GM12801 (cell line): ENCODE results near the gene PACRG.

Experiments used
- TF ChIP-seq, protein P1 (sequence below): IDR thresholded peaks from one replicate; pipeline ENCODE4 v1.5.1; 2011; ENCODE audit warnings: control low read depth; ENCODE audit not compliant: insufficient read length; ENCODE audit errors: extremely low read depth

The PACRG gene

DNA sequence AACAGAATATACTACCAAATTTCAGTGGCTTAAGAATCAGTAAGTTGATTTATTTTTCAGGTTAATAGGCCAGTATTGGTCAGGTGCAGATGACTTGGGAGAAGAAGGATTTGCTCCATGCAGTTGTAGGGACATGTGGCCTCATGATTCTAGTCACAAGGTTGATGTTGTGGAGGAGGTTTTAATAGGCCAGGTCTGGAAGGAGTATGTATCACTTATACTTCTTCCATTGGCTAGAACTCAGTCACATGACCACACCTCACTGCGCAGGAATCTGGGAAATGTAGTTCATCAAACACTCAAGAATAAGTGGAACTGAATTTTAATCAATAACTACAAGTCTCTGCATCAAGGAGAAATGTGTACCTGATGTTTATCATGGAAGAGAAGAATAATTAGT is 405.2 kb downstream of the PACRG start:
- TF ChIP-seq, protein P1, sequence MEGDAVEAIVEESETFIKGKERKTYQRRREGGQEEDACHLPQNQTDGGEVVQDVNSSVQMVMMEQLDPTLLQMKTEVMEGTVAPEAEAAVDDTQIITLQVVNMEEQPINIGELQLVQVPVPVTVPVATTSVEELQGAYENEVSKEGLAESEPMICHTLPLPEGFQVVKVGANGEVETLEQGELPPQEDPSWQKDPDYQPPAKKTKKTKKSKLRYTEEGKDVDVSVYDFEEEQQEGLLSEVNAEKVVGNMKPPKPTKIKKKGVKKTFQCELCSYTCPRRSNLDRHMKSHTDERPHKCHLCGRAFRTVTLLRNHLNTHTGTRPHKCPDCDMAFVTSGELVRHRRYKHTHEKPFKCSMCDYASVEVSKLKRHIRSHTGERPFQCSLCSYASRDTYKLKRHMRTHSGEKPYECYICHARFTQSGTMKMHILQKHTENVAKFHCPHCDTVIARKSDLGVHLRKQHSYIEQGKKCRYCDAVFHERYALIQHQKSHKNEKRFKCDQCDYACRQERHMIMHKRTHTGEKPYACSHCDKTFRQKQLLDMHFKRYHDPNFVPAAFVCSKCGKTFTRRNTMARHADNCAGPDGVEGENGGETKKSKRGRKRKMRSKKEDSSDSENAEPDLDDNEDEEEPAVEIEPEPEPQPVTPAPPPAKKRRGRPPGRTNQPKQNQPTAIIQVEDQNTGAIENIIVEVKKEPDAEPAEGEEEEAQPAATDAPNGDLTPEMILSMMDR: no peak

DNA sequence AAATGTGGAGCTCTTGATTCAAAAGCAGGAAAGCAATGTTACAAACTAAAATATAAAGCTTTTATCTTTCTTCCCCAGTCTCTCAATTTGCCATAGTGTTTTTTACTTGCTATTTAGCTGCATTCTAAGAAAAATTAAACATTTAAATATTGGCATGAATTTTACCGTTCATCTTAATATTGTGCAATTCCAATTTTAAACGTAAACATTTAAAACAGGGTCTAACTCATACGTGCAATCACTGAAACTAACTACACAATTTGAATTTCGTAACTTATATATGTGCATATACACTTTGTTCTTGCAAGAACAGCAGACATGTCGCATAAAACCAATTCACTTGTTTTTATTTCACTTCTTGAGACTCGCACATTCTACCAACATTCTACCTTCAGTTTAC is 405.9 kb downstream of the PACRG start:
- TF ChIP-seq, protein P1: no peak

DNA sequence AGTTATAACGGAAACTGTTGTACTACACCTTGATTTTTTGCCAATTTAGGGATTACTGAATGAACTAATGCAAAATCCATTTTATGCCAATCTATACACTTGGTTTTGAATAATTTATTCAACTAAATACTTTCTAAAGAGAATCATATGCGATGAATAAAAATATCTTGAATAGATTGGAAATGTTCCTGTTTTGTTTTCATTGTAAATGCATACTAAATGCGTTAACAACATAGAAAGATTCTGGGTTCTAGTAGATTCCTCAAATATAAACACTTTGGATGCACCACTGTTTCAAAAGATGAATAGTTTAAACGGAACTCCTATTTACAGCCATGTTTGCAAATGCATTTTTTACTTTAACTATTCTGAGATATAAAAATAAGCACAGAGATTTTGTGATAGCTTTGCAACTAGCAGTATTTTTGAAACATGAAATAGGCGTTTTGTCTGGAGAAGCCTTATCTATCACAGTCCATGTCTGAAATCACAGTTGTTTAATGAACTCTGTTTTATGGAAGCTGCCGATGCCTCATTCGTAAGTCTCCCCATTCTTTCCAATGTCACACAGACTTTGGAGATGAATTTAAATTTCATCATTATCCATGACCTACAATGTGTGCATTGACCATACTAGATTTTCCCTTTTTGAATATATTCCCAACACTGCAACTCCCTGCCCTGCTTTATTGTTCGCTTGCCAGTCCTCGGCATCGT is 409.1 kb downstream of the PACRG start:
- TF ChIP-seq, protein P1: no peak

DNA sequence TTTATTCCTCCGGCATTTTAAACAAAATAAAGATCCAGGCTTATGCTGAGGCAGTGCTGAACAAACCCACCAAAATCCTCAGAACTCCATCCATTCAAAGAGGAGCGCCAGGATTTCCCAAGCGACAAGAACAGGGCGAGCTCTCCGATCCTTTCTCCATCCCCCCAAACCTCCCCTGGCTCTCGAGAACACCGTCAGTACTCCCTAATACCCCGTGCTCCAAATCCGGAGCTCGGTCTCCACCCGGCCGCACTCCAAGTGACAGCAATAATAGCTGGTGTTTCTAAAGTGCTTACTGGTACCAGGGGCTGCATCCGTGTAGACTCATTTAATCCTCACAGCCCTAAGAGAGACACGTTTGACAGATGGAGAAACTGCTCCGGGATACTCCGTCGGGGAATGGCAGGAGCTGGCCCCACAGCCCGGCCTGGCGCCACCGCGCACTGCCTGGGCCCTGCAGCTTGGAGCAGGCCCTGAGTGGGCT is 409.7 kb downstream of the PACRG start:
- TF ChIP-seq, protein P1: no peak

DNA sequence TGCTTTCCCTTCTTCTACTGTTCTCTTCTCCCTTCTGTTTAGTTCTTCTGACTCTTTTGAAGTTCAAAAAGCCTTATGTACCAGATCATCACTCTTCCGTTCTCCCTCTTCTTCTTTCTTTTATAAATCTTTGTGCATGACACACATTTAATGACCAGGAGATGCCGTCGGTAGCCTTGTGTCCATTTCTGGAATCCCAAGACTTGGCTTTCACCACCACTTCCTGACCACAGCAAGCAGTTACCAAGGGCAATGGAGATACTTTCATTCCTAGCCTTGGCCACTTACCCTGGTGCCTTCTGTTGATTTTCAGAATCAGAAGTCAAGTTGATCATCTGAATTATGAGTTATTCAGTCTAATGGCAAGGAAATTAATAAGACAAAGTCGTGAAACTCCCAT is 418.3 kb downstream of the PACRG start:
- TF ChIP-seq, protein P1: no peak

DNA sequence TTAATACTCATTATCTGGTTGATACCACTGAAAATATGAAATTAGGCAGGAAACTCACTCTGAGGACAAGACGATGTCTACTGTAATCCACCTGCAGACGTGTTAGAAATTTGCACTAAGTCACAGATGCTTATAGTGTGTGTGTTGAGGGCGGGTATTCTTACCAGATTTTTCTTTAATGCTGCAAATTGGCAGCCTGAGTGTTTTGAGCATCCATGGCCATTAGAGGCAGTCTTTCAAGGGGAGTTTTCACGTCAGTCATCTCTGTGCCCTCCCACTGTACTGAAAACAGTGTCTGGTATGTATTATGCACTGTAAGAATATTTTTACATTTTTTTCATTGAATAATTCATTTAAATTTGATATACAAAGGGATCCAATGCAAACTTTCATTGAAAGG is 420.2 kb downstream of the PACRG start:
- TF ChIP-seq, protein P1: no peak

DNA sequence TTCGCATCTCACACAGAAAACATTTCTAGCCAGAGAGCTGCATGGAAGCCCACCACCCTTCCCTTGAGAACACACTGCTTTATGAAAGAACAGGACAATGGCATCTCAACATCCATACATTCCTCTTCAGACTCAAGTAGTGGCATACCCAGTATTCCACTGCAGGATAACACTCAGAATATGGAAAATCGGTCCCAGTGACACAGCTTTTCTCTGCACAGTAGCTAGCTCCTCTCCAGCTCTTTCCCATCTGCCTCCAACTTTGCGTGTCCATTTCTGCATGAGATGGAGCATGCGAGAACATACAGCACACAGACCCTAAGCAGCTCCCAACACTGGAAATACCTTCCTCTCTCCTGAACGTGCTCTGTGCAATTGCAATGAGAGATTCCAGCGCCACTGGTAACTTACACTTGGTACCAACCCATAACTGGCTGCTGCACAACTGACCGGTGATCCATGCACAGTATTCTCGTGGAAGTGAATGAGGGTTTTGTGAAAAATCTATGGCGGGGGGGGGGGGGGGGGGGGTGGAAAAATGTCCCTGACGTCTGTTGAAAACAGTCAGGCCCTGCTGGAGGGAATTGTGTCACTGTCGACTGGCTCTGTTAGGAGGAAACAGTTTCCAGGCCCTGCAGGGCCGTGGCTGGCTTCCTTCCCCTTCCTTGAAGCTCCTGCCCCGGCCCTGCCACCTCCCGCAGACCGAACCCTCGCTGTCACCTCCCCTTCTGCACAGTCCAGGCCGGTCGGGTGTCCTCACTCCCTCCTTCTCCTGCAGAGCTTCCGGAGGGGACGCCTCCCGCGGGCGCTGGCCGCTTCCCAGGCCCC is 420.9 kb downstream of the PACRG start:
- TF ChIP-seq, protein P1: no peak
